ENCODE results near the gene ITPKA. TPM values are rescaled to one million over a fixed set of nuclear protein-coding genes. Genes with fewer than 3 reads are reported as not detected.

The ITPKA gene
- polyA plus RNA-seq, 1 of the 3 experiments (the other 2 are of a cell fraction): 2.2 TPM

GRCh38 chr15:41510728-41511127, 17.1 kb downstream of the ITPKA start:
- H3K4me3 ChIP-seq (ENCODE audit: low read depth in 2 of 2, low read length in 1 of 2): no peak overlapping the region
- POLR2A ChIA-PET: no interaction called here
- WGBS (ENCODE audit: low lambda C conversion rate): 95% methylated on average over 7 of the region's 7 CpGs
- H3K9me2 ChIP-seq: no peaks in the 10 kb centered on the region
- no peaks in the 10 kb centered on the region for H3K36me3 ChIP-seq (replicated peaks in 1 of 2; ENCODE audit: control insufficient read depth in 1 of 2, insufficient read depth in 2 of 2, low read length in 1 of 2)
- CTCF ChIA-PET: interaction anchor here (1.5 kb wide), 1 partner anchor 45 kb away, joined by 4 read pairs; no protein-coding TSS in a partner anchor
- TF ChIP-seq YY1 (IDR thresholded peaks at IDR 0.05; ENCODE audit: low read depth): no peak
- no peak for TF ChIP-seq RFX5 (IDR thresholded peaks at IDR 0.05; ENCODE audit: low read length)
- TF ChIP-seq IRF3 (IDR thresholded peaks at IDR 0.05; ENCODE audit: low read depth, low read length): no peak
- no peak for TF ChIP-seq MXI1 (IDR thresholded peaks at IDR 0.05; ENCODE audit: low read depth, low read length)
- no peak for TF ChIP-seq ZBTB33 (IDR thresholded peaks at IDR 0.05; ENCODE audit: borderline replicate concordance, low read depth)
- no peak for TF ChIP-seq TAF1 (IDR thresholded peaks at IDR 0.05; ENCODE audit: borderline replicate concordance, low read depth, low read length)
- no peak for TF ChIP-seq RXRA (IDR thresholded peaks at IDR 0.05; ENCODE audit: borderline replicate concordance, low read depth)
- TF ChIP-seq, protein P1, sequence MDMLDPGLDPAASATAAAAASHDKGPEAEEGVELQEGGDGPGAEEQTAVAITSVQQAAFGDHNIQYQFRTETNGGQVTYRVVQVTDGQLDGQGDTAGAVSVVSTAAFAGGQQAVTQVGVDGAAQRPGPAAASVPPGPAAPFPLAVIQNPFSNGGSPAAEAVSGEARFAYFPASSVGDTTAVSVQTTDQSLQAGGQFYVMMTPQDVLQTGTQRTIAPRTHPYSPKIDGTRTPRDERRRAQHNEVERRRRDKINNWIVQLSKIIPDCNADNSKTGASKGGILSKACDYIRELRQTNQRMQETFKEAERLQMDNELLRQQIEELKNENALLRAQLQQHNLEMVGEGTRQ (IDR thresholded peaks at IDR 0.05; ENCODE audit: borderline replicate concordance, low read depth, low read length): no peak
- TF ChIP-seq USF1 (IDR thresholded peaks at IDR 0.05; ENCODE audit: borderline replicate concordance, low read depth): no peak
- no peak for TF ChIP-seq FOXJ3 (CRISPR knock-in tag; IDR thresholded peaks at IDR 0.05)
- TF ChIP-seq CHD2 (IDR thresholded peaks at IDR 0.05; ENCODE audit: low read length, partially characterized antibody): no peak
- no peak for TF ChIP-seq EP300 (IDR thresholded peaks at IDR 0.05; ENCODE audit: borderline replicate concordance in 1 of 2, low read depth in 1 of 2, low read length in 1 of 2)
- no peak for TF ChIP-seq MAX (IDR thresholded peaks at IDR 0.05; ENCODE audit: low read depth)
- no peak for TF ChIP-seq NRF1 (IDR thresholded peaks at IDR 0.05; ENCODE audit: low read depth, low read length)
- no peak for TF ChIP-seq CTCF (IDR thresholded peaks at IDR 0.05)
- TF ChIP-seq EZH2phosphoT487 (IDR thresholded peaks at IDR 0.05; ENCODE audit: borderline replicate concordance, low read depth): no peak
- no peak for TF ChIP-seq SIN3A (IDR thresholded peaks at IDR 0.05; ENCODE audit: borderline replicate concordance, low read depth, low read length)
- TF ChIP-seq RAD21 (IDR thresholded peaks at IDR 0.05; ENCODE audit: low read length): no peak
- TF ChIP-seq REST (IDR thresholded peaks at IDR 0.05; ENCODE audit: low read depth, low read length): no peak
- no peak overlapping the region for H3K4me2 ChIP-seq
- H3K4me1 ChIP-seq (ENCODE audit: control insufficient read depth in 1 of 2, insufficient read depth in 2 of 2, low read depth in 1 of 2, low read length in 1 of 2): peaks cover 0 to 13% of the 10 kb centered on the region in 2 experiments; a peak in 1 of 4 replicates
- H3K27ac ChIP-seq (ENCODE audit: low read depth in 2 of 2, low read length in 1 of 2): no peak overlapping the region
- DNase-seq: no peak
- no peaks in the 10 kb centered on the region for H3K9me3 ChIP-seq
- H3K9ac ChIP-seq: no peak overlapping the region
- no peaks in the 10 kb centered on the region for H3K79me2 ChIP-seq (ENCODE audit: insufficient read depth)
- no peaks in the 10 kb centered on the region for H4K20me1 ChIP-seq (ENCODE audit: insufficient read depth)
- H2AFZ ChIP-seq (ENCODE audit: low read depth): no peak overlapping the region
- H3K27me3 ChIP-seq (ENCODE audit: insufficient read depth): peaks cover 7% of the 10 kb centered on the region; the same call in 1 of the 2 replicates
- H3F3A ChIP-seq (replicated peaks; ENCODE audit: insufficient read depth): no peaks in the 10 kb centered on the region
